GM21529 (cell line): ENCODE results near the gene ZC3H18.
A peak's percentile ranks its signal among the peaks of the same experiment; 100 is the strongest.

Experiments
- ATAC-seq: cut with Tn5 transposase; IDR thresholded peaks from one replicate; pipeline ENCODE4 v1.9.1; 2021; ENCODE audit not compliant: unreplicated experiment

Gene ZC3H18

DNA sequence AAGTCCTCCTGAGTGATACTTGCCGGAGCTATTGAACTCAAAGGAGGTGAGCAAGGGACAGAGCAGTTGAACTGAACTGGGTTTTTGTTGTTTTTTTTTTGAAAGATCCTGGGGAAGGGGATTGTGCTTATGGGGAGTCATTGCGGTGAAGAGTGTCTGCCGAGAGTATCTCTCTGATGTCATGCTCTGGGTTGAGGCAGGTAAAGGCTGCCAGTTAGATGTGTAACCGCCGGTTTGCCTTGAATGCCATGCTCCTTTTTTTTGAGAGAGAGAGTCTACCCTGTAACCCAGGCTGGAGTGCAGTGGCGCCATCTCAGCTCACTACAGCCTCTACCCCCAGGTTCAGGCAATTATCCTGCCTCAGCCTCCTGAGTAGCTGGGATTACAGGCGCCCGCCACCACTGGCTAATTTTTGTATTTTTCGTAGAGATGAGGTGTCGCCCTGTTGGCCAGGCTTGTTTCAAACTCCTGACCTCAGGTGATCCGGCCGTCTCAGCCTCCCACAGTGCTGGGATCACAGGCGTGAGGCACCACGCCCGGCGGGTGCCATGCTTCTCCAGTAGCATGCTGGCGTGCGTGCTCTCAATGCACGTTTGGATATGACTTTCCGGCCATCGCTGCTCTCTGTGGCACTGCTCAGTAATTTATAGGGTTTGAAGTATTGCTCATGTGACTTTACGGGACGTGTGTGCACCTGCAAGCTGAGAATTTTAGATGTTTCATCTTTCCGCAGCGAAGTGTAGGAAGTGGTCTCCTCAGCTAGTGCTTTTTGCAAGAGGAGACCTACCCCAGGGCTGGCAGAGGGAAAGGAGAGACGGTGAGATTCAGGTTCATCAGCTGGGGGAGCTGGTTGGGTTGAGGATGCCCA, 8.5 kb downstream of the ZC3H18 start:
- no peak for ATAC-seq

DNA sequence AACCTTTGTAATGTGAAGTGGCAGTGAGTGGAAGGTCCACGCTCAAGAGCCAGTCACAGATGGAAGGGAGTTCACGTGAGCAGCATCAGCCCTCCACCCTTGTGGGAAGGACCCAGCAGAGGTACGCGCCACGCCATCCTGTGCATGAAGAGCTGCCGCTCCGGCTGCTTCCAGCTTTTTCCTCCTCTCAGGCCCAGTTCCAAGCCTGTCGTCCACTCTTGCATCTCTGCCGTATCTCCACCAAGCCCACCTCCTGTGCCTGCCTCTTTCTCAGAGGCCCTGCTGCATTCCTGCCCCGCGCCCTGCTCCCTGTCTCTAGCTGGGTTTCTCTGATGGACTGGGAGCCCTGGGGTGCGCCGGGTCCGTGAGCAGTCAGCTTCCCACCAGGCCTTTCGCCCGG, 10.2 kb downstream of the ZC3H18 start:
- no peak for ATAC-seq

DNA sequence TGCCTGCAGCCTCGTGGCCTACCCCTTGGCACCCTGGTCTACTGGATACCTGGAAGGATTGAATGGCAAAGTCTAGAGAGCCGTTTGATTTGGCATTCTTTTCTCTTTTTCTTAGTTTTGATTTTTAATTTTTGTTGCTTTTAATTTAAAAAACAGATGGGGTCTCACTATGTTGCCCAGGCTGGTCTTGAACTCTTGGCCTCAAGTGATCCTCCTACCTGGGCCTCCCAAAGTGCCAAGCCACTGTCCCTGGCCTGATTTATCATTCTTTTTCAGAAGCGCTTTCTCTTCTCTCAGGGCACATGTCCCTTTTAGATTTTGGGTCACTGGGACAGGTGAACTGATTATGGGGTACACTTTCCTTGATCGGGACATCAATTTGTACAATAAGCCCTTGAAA, 10.8 kb downstream of the ZC3H18 start:
- no peak for ATAC-seq

DNA sequence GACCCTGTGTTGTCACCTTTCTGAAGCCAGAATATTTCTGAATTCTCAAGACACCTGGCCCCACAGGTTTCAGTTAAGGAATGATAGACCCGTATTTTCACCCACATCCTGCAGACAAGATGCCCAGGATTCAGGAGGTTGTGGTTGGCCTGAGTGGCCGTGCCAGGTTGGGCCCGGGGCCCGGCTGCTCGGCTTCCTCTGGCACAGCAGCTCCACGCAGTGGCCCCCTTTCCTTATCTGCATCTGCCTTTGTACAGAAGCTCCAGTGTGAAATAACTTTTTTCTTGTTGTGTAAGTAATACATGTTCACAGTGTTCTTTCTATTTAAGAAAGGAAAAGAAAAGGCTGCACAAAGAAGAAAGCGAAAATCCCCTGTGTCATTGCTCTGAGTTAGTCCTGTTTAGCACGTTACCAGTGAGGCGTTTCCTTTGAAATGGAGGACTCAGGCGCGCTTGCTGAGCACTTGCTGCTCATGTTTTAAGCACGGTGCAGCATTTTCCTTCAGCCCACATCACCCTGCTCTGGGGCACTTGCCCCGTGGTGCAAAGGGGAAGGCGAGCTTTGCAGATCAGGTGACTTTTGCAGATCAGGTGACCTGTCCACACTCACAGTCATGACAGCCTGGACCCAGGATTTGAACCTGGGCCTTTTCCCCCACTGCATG, 12.8 kb downstream of the ZC3H18 start:
- ATAC-seq = no peak

DNA sequence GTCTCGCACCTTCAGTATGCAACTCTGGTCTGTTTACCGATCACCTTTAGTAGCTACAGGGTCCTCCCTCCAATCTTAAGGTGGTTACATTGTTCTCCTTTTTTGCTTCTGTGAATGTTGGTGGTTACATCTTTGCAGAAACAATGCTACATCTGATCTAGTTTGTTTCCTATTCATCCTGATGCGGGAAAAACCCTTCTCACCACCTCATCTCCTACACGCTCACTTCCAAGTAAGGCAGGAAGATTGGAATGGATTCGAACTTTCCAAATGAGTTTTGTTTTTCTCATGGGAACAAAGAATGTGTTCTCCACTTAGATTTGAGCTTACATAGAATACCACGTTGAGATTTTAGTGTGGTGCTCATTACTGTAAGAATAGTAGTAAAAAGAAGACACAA, 14.5 kb downstream of the ZC3H18 start:
- no peak for ATAC-seq

DNA sequence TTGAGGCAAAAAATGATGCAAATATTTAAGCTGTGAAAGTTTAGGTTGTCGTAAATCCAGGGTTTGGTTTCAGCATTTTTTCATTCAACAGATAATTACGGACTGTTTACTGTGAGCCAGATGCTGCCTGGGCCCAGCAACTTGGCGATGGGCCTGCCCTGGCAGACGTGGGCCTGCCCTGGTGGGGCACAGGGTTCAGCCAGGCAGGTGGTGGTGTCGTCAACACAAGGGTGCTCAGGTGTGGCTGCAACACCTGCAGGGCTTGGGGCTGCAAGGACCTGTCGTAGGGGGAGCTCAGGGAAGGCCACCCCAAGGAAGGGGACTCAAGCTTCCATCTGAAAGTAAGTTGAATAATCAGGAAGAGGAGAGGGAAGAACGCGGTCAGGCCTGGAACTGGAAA, 15.1 kb downstream of the ZC3H18 start:
- no peak for ATAC-seq

DNA sequence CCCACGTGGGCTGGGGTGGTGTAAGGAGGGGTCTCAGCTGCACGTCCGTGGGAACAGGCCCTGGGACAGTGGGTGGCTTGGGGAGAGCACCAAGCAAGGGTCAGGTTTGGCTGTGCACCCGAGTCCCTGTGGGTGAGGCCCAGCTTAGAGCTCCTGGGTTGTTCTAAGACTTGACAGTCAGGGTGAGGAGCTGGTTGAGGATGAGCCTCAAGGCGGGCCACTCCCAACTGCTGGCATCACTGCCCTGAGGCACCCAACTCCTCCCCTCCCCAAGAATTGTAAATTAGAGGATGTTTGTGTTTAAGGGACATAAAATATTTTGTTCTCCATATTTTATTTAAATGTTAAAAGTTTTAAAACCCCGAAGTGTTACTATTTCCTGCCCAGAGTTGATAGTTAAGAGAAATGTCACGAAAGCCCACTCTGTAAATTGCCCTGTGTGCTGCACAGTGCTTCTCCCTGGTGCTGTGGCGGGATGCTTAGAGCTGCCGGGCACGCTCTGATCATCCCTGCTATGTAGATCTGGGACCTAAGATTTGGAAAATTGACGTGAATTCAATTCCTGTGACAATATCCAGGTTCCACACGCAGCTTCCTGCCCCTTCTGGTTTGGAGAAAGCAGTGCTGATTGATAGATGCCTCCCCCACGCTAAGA, 15.9 kb downstream of the ZC3H18 start:
- ATAC-seq = no peak

DNA sequence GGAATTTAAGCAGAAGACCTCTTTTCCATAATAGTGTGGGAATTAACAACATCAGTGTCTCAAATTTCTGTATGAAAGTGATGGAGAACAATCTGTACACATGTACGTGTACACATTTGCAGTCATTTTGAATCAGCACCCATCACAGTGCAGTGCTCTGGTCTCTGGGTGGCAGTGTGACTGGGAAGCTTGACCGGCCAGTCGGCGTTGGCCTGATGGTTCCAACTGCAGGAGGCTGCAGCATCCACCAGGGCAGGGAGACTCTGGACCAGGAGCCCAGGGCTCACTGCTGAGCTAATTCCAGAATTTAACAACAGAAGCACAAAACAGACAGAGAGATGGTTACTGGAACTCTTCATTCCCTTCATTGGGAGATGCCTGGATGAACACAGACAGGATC, 17.9 kb downstream of the ZC3H18 start:
- ATAC-seq = no peak

DNA sequence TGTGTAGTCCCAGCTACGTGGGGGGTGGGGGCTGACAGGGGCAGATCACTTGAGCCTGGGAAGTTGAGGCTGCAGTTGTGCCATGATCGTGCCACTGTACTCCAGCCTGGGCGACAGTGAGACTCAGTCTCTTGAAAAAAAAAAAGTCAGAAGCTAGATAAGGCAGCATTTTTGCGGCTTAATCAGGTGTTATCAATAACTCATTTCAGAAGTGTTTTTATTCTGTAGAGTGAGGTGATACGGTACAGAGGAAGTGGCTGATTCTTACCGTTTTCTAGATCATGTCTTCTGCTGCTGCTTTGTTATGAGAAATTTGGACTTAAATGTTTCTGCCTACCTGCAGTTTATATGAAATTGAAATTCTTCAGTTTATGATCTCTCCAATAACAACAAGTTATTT, 18.6 kb downstream of the ZC3H18 start:
- no peak for ATAC-seq

DNA sequence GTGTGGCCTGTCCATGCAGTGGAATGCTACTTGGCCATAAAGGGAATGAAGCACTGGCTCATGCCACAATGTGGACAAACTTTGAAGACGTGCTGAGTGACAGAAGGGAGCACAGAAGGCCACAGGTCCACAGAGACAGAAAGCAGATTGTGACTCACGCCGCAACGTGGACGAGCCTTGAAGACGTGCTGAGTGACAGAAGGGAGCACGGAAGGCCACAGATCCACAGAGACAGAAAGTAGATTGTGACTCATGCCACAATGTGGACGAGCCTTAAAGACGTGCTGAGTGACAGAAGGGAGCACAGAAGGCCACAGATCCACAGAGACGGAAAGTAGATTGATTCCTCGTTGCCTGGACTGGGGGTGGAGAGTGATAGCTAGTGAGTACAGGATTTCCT, 19.2 kb downstream of the ZC3H18 start:
- no peak for ATAC-seq

DNA sequence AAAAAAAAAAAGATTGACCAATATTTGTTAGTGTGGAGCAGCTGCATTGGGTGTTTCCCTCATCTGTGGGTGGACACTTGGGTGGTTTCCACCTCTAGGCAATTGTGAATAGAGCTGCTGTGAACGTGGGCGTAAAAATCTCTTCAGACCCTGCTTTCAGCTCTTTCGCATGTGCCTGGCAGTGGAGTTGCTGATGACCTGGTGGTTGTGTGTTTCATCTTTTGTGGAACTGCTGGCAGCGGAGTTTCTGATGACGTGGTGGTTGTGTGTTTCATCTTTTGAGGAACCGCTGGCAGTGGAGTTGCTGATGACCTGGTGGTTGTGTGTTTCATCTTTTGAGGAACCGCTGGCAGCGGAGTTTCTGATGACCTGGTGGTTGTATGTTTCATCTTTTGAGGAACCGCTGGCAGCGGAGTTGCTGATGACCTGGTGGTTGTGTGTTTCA, 21.4 kb downstream of the ZC3H18 start:
- peak; percentile 63 for ATAC-seq

DNA sequence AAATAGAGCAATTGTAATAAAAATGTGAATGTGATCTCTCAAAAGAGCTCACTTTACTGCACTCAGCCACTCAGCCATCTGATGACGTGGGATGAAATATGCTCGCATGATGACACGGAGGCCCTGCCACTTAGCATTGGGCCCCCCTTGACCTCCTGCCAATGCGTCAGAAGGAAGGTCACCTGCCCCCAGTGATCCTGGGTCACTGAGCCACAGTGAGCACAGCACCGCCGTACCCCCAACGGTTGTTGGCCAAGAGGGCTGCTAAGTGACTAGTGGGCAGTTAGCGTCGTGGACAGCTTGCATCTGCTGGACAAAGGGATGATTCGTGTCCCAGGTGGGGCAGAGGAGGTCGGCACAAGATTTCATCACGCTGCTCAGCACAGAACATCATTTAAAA, 22.9 kb downstream of the ZC3H18 start:
- ATAC-seq = no peak

DNA sequence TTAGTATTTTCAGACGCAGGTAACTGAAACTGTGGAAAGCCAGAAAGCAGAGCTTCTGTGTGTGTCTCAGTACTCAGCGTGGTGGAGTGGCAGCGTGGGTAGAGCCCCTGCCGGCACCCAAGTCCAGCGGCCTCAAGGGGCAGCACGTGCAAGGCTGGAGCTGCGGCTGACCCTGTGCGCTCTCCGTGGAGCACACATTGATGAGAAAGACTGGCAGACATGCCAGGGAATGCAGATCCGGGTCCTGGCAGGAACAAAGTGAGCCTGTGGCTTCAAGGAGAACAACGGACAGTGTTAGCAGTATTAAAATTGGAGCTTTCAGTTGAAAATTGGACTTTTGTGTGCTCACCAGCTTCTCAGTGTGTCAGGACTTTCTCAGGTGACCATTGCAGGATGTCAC, 23.3 kb downstream of the ZC3H18 start:
- ATAC-seq = no peak

DNA sequence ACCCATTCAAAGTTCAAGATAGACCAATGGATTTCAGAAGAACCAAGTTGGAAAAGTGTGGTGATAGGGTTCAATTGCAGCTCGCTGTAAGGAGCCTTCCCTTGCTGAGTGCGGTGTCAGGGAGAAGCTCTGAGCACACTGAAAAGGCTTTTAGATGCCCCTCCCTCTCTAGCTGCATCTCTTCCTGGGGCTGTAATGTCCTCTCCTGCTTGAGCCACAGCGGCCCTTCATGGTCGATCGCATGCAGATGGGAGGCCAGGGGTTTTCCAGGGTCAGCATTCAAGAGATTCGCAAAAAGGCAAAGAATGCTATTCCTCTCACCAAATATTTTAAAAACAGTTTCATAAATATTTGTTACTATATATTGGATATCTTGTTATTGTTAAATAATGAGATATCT, 23.7 kb downstream of the ZC3H18 start:
- no peak for ATAC-seq

DNA sequence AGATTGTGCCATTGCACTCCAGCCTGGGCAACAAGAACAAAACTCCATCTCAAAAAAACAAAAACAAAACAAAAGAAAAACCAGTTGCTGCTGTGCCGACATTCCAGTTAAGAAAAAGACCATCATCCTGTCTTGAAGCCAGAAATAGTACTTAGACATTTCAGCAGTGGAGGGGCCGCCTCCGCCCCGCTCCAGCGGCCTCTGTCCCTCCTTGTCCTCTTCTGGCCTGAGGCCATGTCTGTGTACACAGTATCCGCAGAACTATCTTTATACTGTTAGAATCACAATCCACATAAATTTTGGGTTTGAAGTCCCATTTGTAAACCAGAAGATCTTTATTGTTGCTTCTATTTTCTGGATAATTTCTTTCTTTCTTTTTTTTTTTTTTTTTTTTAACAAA, 24.9 kb downstream of the ZC3H18 start:
- ATAC-seq = no peak

DNA sequence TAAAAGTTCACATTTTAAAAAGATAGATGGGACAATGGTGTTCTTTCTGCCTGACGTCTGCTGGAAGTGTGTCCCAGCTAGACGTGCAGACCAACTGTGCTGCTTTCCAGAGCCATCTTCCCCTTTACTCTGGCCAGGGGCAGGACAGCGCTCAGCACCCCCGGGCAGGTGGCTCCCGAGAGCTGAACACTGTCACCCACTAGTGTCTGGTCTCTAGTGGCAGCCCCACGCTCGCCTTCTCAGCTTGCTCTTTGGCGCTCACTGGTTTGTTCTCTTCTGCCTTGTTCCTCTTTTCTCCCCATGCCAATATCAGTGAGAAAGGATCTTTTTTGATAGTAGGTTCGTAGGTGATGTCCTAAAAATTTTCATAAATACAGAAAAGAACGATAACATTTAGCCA, 25.7 kb downstream of the ZC3H18 start:
- no peak for ATAC-seq

DNA sequence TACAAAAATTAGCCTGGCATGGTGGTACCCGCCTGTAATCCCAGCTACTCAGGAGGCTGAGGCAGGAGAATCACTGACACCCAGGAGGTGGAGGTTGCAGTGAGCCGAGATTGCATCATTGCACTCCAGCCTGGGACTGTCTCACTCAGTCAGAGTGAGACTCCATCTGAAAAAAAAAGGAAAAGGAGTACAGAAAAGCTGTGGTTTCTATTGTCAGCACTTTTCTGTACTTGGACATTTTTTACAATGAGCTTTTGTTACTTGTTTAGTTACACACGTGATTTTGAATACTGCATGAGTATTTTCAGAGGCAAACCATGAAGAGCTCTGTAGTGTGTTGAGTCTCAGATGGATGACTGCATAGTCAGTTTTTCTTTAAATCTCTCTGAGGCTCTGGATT, 26.3 kb downstream of the ZC3H18 start:
- no peak for ATAC-seq

DNA sequence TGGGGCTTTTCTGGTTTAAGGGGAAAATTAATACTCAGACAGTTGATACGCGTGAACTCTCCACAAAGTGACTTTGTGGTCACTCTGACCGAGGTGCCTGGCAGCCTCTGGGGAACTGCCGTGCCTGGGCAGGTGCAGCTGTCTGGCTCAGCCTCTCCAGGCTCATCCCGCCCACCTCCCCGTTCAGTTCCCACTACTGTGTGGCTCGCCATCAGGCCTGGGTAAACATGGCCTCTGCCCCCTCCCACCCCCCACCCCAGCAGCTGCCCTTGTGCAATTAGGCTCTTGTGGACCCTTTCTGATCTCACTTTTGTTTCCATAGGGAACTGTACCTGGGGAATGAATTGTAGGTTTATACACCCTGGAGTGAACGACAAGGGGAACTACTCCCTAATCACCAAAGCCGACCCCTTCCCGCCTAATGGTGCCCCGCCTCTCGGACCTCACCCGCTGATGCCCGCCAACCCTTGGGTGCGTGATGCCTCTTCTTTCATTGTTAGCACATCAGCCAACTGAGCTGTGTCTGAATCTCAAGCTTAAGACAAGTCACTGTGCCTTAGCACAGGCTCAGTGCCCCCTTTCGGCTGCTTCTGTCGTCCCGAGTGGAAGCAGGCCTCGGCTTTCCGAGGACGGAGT, 27.8 kb downstream of the ZC3H18 start:
- no peak for ATAC-seq

DNA sequence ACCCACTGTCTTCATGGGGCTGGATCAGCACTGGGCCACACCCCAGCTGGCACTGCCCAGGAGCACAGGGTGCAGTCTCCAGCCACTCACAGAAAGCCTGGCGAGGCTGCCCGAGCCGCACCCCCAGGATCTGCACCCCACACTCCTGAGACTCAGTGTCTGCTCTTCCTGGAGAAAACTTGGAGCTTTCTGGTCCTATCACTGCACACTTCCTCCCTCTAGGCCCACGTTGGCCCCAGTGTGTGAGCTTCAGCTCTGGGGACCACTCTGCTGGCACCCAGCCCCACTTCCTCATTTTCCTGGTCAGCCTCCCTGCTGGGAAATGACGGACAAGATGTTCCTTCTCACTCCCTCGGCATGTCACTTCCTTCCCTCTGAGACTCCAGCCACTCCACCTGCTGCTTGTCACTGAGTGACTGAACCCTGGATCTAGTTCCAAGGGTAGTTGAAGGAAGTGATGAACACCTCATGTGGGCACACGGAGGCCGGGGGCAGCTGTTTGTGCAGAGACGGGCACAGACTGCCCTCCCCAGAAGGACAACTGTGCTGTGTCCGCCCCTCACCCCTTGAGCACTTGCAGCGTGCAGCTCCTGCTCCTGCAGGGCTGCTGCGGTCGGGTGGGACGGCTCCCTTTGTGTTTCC, 29.0 kb downstream of the ZC3H18 start:
- no peak for ATAC-seq

DNA sequence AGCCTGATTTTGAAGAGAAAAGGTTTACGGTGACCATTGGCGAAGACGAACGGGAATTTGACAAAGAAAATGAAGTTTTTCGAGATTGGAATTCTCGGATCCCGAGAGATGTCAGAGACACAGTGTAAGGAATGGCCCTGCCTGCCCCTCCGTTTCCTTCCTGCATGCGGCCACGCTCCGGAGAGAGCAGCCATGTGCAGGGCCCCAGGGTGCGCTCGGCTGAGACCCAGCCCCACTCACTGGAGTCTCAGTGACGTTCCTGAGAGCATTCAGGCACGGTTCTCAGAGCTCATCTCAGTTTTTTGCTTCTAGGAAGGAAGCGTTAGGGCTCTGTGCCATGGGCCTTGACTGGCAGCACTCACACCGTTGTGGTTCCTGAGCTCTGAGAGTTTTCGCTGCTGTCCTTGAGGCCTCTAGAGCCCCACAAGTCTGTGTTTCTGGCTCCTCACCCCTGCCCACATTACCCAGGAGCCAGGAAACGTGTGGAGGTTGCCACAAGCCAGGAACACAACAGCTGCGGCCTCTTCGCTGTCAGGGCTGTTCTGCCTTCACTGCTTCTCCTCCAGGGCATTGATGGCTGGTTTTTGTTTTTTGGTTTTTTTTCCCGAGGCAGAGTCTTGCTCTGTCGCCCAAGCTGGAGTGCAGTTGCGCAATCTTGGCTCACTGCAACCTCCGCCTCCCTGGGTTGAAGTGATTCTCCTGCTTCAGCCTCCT, 29.8 kb downstream of the ZC3H18 start:
- no peak for ATAC-seq

DNA sequence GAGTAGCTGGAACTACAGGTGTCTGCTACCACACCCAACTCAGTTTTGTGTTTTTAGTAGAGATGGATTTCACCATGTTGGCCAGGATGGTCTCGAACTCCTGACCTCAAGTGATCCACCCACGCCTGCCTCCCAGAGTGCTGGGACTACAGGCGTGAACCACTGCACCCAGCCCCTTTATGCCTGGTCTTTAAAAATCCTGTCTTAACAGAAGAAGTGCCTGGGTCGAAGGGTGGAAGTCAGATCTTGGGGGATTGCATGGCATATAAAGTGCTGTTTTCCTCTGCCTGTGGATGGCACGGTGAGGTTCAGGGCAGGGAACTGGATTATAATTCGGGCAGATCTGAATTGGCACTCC, 30.3 kb downstream of the ZC3H18 start:
- no peak for ATAC-seq
